OCI-LY3 (cell line): Measurements from ENCODE around the gene B4GALNT2.

Experiments used
- CTCF ChIP-seq: fragments of 200-600, 300-600 bp; sonication (generic); IDR thresholded peaks from 2 replicates; pipeline ENCODE4 v1.5.1; 2014; ENCODE audit warnings: antibody characterized with exemption, low read length, low read depth
- EZH2phosphoT487 ChIP-seq: fragments of 200-600 bp; shearing (Covaris generic); IDR thresholded peaks from 2 replicates; pipeline ENCODE4 v1.6.1; 2018; ENCODE audit warnings: antibody characterized with exemption, mixed run types, low read depth

DNA sequence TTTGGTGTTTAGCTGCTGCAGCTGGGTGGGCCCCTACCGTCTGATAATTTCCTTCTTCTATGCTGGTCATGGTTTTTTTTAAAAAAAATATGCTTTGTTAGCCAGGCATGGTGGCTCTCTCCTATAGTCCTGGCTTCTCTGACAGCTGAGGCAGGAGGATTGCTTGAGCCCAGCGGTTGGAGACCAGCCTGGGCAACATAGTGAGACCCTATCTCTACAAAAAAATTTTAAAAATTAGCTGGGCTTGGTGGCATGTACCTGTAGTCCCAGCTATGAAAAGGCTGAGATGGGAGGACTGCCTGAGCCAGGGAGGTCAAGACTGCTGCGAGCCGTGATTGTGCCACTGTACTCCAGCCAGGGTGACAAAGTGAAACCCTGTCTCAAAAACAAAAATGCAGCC, 19.4 kb downstream of the B4GALNT2 start:
- TF ChIP-seq CTCF, result no peak
- no peak for TF ChIP-seq EZH2phosphoT487
